Suppressor macrophage (primary cell): ENCODE data around the gene METTL2B.
A peak's percentile ranks its signal among the peaks of the same experiment; 100 is the strongest.
"Not testable (repeated sequence)": the region's sequence is repeated elsewhere in the genome, so short reads cannot be mapped to it uniquely, and the experiment has no call there.

Experiments
- DNase-seq, 4 experiments: peaks; one replicate each; pipeline ENCODE4 v3.0.0-alpha.2; 2020 to 2022

The METTL2B gene

DNA sequence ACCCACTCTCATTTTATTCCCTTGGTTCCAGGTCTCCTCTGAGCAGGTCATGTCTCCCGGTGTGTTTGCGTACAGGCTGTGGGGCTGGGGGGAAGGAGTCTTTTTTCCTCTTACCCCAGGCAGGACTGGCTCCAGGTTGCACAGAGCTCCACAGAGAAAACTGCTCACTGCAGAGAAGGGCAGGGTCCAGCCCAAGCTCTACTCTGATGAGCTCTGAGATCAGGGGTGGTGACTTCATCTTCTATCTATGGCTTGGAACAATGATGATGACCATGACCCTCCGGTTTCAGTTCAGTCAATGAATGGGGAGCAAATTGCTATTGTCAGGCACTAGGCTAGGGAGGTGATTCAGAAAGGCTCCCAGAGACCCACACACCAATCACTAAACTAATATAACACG is 49.0 kb downstream of the METTL2B start:
- DNase-seq = peak in 2 of 4 experiments; percentile 16 to 51

DNA sequence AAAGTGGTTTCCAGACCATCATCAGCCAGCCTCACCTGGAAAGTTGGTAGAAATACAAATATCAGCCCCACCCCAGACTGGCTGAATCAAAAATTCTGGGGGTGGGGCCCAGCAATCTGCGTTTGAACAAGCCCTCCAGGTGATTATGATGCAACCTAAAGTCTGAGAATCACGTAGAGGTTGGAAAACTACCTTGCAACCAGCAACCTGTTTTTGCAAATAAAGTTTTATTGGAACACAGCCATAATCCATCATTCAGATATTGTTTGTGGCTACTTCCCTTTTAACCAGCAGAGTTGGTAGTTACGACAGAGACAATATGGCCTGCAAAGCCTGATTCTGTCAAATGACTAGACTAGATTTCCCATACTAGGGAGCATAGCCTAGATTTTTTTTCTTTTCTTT is 49.5 kb downstream of the METTL2B start:
- peak; percentile 18 to 70 (median 50) for DNase-seq

DNA sequence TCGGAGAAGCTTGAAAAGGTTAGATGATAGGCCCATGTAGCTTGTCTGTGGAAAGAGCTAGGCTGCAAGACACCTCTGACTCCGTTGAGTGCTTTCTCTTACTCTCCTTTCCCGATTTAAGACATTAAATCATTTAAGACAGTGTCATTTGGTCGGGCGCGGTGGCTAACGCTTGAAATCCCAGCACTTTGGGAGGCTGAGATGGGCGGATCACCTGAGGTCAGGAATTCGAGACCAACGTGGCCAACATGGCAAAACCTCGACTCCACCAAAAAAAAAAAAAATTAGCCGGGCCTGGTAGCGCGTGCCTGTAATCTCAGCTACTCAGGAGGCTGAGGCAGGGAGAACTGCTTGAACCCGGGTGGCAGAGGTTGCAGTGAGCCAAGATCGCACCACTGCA is 52.6 kb downstream of the METTL2B start:
- not testable (repeated sequence) for DNase-seq

GRCh38 chr7:128530121-128530854 is 53.7 kb downstream of the METTL2B start:
- DNase-seq = not testable (repeated sequence)

GRCh38 chr7:128530855-128531104 is 54.2 kb downstream of the METTL2B start:
- DNase-seq = no peak

- DNase-seq = peak; percentile 88 to 95 (median 91)
Measured at GRCh38 chr7:128531105-128531954, 54.8 kb downstream of the METTL2B start.

GRCh38 chr7:128531955-128532478 is 55.5 kb downstream of the METTL2B start:
- peak; percentile 53 to 71 (median 56) for DNase-seq

- DNase-seq = peak in 2 of 4 experiments; percentile 10 to 27
Measured at GRCh38 chr7:128532956-128533355, 56.4 kb downstream of the METTL2B start.

- DNase-seq = peak in 2 of 4 experiments; percentile 6 to 14
Measured at GRCh38 chr7:128537410-128537809, 60.9 kb downstream of the METTL2B start.

DNA sequence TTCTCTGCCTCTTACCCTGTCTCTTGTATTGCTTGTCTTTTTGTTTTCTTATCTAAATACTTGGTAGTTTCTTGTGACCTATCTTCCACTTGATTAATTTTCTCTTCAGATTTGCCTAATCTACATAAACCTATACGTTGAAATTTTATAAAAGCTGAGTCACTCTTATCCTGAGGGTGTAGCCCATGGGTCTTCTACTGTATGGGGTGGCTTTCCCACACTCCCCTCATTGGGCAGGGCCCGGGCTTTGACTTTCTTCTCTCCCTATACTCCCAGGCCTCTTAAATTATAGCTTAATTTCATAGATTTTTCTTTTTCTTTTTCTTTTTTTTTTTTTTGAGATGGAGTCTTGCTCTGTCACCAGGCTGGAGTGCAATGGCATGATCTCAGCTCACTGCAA is 66.0 kb downstream of the METTL2B start:
- DNase-seq = not testable (repeated sequence)

DNA sequence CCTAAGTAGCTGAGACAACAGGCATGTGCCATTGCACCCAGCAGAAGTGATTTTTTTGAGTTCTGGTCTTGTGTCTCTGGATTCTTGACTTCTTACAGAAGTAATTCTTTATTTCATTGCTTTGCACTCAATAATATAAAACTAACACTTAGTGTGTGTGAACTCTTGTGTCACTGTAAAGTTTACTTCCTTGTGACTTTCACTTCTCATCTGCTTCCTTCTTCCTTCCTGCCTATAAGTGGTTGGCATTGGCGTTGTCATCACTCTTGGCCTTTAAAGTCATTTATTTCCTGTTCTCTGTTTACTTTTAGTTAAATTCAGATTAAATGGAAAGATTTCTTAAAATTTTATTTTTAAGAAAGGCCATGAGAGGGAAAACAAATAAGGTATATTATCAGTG is 66.8 kb downstream of the METTL2B start:
- not testable (repeated sequence) for DNase-seq

GRCh38 chr7:128546319-128546851 is 69.8 kb downstream of the METTL2B start:
- not testable (repeated sequence) for DNase-seq

- no peak for DNase-seq
Measured at GRCh38 chr7:128550920-128551319, 74.4 kb downstream of the METTL2B start.

DNA sequence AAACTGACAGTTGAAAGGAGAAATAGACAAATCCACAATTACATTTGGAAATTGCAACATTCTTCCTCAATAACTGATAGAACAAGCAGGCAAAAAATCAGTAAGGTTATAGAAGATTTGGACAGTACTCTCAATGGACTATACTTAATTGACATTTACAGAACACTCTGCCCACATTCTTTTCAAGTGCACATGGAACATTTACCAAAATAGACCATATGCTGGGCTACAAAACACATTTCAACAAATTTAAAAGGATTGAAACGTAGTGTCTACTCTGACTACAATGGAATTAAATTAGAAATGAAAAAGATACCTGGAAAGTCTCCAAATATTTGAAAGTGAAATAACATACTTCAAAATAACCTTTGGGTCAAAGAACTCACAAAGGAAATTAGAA is 77.8 kb downstream of the METTL2B start:
- not testable (repeated sequence) for DNase-seq
